Mammary epithelial cell (primary cell): Measurements from ENCODE around the gene SYNJ2.

Source experiments
- EZH2 ChIP-seq: IDR thresholded peaks from 2 replicates; pipeline ENCODE4 v1.6.1; 2012; ENCODE audit warnings: low read length, inconsistent platforms, borderline replicate concordance
- TF ChIP-seq, protein P1 (sequence below), 2 donors: IDR thresholded peaks in 1 of 2; conservative IDR thresholded peaks in 1 of 2; 2 replicates each; pipeline ENCODE4 v1.5.1; 2011 to 2012; ENCODE audit warnings: inconsistent platforms in 2 of 2, low read length in 2 of 2, mild to moderate bottlenecking in 2 of 2, control low read depth in 1 of 2, low read depth in 1 of 2; ENCODE audit not compliant: insufficient read depth in 1 of 2; ENCODE audit errors: extremely low read depth in 1 of 2

DNA sequence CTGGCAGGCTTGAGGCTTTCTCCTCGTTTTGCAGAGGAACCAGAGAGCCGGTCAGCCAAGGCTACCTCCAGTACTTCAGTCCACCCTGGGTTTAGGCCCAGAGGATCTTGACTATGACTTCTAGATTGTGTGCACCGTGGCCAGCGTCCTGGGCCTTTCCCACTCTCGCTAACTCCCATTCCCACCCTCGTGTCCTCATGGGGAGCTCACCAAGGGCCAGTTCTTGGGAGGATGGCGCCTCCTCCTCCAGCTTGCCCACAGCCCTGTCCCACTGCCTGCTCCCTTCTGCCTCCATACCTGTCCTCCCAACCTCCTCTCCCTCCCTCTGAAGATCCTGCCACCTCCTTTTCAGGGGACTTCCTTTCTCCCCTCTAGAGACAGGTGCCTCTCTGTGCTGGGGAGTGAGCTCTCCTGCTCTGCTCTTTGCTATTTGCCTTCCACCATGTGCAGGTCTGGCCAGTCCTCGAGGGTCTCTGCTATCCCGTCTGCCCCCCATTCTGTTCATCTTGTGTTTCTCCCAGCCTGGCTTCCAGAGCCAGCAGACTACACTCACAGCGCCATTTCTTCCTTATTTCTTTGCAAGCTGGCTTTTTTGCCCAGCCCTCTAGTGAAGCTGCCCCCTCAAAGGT, 4.4 kb upstream of the SYNJ2 start:
- TF ChIP-seq, protein P1, sequence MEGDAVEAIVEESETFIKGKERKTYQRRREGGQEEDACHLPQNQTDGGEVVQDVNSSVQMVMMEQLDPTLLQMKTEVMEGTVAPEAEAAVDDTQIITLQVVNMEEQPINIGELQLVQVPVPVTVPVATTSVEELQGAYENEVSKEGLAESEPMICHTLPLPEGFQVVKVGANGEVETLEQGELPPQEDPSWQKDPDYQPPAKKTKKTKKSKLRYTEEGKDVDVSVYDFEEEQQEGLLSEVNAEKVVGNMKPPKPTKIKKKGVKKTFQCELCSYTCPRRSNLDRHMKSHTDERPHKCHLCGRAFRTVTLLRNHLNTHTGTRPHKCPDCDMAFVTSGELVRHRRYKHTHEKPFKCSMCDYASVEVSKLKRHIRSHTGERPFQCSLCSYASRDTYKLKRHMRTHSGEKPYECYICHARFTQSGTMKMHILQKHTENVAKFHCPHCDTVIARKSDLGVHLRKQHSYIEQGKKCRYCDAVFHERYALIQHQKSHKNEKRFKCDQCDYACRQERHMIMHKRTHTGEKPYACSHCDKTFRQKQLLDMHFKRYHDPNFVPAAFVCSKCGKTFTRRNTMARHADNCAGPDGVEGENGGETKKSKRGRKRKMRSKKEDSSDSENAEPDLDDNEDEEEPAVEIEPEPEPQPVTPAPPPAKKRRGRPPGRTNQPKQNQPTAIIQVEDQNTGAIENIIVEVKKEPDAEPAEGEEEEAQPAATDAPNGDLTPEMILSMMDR (conservative IDR thresholded peaks at IDR 0.05 in 1 of 2, IDR thresholded peaks at IDR 0.05 in 1 of 2; ENCODE audit: extremely low read depth in 1 of 2, insufficient read depth in 1 of 2, low read depth in 1 of 2, low read length in 2 of 2): no peak
- no peak for TF ChIP-seq EZH2
